HG02884 (cell line): ENCODE data around the gene RFX3.
A peak's percentile ranks its signal among the peaks of the same experiment; 100 is the strongest.
"Not testable (repeated sequence)": the region's sequence is repeated elsewhere in the genome, so short reads cannot be mapped to it uniquely, and the experiment has no call there.

ENCODE experiments used
- ATAC-seq: cut with Tn5 transposase; IDR thresholded peaks from one replicate; pipeline ENCODE4 v1.9.1; 2021; ENCODE audit warnings: mild to moderate bottlenecking, moderate library complexity; ENCODE audit not compliant: unreplicated experiment

The RFX3 gene

GRCh38 chr9:3361116-3361515 lies 164.7 kb downstream of the RFX3 start:
- ATAC-seq, result no peak

DNA sequence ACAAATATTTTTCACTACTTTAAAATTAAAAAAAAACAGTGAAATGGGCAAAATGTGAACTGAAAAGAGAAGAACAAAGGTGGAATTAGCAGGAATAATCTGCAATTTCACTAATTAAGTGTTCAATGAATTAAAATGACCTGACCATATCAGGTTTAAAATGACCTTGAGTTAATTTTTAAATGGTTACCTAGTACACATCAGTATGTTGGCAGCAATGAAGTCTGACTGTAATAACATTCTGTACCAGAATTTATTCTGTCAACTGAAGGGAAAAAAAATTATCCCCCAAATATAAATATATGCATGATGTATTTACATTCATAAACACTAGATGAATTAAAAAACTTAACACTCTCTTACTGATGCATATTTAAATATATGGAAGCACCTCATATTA lies 165.6 kb downstream of the RFX3 start:
- no peak for ATAC-seq

DNA sequence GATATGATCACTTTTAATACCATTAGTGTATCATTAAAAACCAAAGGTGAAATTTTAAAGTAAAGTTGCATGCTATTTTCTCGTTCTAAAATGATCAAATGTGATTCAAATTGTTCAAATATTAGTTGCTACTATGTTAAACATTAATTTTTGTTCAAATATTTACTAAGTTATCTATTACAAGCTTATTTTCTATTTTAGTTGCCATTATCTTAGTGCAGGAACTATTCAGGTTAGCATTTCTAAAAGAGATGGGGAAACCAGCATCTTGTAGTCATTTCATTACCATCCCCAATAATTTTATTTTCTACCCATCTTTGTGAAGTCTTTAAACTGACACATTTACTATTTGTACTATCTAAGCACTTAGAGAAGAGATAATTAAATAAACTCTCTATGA lies 166.0 kb downstream of the RFX3 start:
- ATAC-seq, result no peak

DNA sequence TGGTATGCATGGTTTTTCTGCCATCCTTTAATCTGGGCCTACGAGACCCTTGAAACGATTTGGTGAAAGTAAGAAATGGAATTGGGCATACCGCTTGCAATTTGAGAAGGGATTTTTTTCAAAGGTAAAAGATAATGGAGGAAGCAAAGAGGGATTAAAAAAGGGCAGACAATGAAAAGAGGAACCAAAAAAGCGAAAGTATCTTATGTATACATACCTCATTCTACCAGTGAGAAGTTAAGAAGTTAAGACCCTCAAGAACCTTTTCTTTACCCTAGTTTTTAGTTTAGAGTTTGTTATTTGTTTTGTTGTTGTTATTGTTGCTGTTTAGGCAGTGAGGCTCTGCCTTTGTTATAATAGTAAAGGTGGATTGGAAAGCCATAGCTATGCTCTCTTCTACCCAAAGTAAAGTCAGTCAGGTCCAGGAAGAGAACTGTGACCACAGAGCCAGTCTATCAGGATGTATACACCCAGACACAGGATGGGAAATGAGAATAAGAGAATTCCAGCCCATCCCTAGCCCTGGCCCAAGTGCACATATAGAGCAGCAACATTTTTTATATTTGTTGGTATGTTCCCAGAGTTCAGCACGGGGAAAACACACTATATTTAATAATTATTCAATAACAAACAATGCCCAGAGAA lies 166.6 kb downstream of the RFX3 start:
- ATAC-seq, result no peak

DNA sequence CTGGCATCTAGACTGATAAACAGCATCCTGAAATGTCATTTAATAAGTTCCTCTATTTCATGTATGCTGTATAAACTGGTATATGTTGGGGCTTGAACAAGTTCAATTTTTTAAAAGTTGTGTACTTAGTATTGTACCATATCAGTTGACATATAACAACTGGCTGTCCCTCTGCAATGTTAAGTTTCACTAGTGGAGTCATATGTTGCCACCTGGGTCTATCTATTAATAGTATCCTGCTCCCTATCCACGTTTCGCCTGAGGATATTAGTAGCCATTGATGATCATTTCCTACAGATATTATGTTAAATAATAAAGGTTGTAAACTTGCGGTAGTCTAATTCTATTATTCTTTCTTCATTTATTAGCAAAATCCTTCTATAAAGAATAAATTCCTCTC lies 177.6 kb downstream of the RFX3 start:
- ATAC-seq, result no peak

- ATAC-seq, result no peak
Observed at GRCh38 chr9:3346549-3346948, 179.3 kb downstream of the RFX3 start.

DNA sequence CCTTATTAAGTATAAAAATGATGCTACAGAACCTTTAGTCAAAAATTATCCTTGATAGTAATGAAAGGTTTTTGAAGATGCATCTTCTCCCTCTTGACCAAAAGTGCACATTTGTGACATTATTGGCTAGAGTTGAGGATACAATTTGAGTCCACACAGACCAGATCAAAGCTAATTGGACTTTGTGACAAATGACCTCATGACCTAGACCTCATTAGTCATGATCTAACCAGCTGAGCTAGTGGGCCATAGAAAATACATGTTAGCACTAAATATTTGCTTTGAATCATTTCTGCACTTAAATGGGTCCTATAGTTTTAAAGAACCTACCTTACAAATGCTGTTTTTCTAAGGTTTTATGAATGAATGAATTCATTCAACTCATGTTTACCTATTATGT lies 182.1 kb downstream of the RFX3 start:
- no peak for ATAC-seq

- ATAC-seq, result no peak
Observed at GRCh38 chr9:3342159-3342777, 183.5 kb downstream of the RFX3 start.

DNA sequence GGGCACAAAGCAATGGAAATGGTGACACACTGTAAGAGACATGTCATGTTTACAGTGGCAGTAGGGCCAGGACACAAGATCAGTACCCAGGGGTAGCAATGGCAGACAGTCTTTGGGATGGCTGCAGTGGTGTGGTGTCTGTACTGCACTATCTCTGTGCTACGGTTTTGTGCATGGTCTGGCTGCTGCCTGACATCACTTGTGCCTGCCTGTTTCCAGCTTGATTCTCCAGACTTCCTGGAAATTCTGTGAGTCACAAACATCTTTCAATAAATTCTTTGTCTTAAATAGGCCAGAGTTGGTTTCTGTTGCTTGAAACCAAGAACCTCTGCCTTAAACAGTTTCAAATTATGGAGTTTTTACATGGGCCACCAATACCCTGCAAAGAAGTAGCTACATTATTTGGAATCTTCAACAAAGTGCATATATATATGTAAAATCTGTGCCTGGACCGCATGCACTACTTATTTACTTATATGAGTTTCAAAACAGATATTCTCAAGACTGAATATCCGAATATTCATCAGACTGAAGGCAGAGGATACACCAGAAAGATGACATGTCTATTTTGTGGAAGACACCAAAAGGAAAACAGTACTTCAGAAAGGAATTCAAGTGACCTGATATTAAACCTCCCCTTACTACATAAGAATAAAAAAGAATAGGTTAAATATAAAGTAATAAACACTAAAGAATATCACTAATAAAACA lies 188.1 kb downstream of the RFX3 start:
- no peak for ATAC-seq

GRCh38 chr9:3336951-3337350 lies 188.8 kb downstream of the RFX3 start:
- no peak for ATAC-seq

DNA sequence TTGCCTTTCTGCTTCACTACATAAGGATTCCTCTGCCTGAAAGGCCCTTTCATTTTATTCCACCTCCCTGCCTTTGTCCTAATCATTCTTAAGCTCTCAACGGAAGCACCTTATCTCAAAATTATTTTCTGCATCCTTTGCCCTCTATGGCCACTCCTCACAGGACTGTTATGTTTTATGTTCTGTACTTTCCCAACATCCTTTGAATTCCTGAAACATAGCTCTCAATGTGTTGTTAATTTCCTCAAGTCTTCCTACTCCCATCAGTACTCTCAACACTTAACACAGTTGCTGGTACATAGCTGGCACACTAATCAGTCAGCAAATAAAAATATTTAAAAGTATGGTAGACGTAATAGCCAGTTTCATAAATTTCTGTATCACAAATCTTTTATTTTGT lies 193.0 kb downstream of the RFX3 start:
- ATAC-seq, result no peak

DNA sequence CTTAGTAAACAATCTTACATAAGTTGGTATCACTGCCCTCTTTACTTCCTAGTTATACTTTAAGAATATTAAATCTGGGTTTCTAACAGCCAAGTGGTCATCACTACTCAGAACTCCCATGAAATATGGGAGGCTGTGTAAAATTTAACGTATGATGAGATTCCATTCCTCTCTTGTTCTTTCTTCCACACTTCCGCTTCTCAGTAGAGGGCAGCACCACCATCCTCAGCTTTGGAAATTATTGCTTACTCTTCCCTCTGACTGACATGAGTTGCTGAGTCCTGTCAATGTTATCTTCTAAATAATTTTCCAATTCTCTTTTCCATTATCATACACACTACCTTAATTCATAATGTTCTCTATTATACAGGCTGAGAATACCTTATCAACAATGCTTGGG lies 194.0 kb downstream of the RFX3 start:
- ATAC-seq, result no peak

DNA sequence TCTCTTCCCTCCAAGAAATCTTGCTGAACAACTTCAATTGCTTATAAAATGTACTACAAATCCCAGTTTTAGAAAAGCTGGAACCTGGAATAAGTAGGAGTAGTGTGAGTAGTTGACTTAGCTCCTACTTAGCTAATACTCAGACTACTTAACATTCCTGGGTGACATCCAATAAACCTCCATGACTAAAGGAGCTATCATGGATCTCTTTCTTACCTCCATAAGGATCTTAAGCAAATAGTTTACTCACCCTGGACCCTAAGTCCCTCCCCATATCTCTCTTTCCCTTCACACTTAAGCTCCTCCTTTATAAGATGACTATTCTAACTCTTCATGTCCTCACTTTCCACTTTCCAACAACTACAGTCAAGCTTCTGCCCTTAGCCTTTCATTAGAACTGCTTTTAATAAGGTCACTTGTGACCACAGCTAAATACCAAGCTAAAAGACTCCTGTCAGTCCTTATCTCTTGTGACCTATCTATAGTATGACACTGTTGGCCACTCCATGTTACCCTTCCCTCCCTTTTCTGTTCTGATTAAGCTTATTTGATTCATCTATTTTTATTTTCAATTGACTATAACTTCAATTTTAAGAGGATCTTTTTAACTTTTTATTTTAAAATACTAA lies 194.9 kb downstream of the RFX3 start:
- no peak for ATAC-seq

GRCh38 chr9:3329361-3329760 lies 196.4 kb downstream of the RFX3 start:
- ATAC-seq, result no peak

- ATAC-seq, result no peak
Observed at GRCh38 chr9:3323714-3324113, 202.1 kb downstream of the RFX3 start.

- ATAC-seq, result no peak
Observed at GRCh38 chr9:3321186-3321585, 204.6 kb downstream of the RFX3 start.

GRCh38 chr9:3312595-3312994 lies 213.2 kb downstream of the RFX3 start:
- ATAC-seq, result not testable (repeated sequence)

- no peak for ATAC-seq
Observed at GRCh38 chr9:3308609-3309008, 217.2 kb downstream of the RFX3 start.

- not testable (repeated sequence) for ATAC-seq
Observed at GRCh38 chr9:3304388-3304787, 221.4 kb downstream of the RFX3 start.

GRCh38 chr9:3299872-3300271 lies 225.9 kb downstream of the RFX3 start:
- peak; percentile 97 for ATAC-seq

DNA sequence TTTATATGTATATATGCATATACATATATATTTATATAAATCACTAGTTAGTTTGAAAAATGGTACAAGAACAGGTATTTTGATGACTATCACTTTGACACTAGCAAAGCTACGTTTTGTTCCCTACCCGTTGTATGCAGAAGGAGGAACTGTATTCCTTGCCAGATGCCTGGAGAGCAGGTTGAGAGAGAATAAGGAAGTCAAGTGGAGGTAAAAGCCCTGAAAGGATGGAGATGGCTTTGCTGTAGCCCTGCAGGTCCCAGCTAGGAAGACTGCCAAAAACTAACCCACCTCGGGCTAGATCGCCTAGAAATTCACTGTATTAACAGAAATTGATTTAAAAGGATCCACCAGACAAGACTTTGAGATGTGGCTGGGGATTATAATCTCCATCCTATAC lies 229.3 kb downstream of the RFX3 start:
- ATAC-seq, result no peak

DNA sequence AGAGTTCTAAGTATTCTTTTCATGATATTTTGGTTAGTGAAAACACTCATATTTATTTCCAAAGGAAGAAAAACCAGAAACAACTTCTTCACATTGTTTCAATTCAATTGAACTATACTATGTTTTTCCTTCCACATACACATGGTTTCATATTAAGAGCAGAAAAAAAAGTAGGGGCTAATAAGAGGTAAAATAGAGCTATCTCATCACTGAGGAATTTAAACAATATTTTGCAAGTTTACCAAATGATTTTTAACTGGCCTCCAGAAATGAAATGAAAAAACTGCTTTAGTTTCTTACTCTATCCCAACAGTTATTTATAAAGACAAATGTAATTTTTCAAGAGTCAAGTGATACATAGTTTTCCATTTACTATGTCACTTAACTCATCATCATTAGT lies 233.5 kb downstream of the RFX3 start:
- no peak for ATAC-seq
